HG02763 (cell line): Measurements from ENCODE around the gene SLC47A1.
"Not testable (repeated sequence)": the region's sequence is repeated elsewhere in the genome, so short reads cannot be mapped to it uniquely, and the experiment has no call there.

Experiments
- ATAC-seq: cut with Tn5 transposase; IDR thresholded peaks from one replicate; pipeline ENCODE4 v1.9.1; 2021; ENCODE audit warnings: mild to moderate bottlenecking, moderate library complexity; ENCODE audit not compliant: unreplicated experiment

Gene SLC47A1, protein sequence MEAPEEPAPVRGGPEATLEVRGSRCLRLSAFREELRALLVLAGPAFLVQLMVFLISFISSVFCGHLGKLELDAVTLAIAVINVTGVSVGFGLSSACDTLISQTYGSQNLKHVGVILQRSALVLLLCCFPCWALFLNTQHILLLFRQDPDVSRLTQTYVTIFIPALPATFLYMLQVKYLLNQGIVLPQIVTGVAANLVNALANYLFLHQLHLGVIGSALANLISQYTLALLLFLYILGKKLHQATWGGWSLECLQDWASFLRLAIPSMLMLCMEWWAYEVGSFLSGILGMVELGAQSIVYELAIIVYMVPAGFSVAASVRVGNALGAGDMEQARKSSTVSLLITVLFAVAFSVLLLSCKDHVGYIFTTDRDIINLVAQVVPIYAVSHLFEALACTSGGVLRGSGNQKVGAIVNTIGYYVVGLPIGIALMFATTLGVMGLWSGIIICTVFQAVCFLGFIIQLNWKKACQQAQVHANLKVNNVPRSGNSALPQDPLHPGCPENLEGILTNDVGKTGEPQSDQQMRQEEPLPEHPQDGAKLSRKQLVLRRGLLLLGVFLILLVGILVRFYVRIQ

DNA sequence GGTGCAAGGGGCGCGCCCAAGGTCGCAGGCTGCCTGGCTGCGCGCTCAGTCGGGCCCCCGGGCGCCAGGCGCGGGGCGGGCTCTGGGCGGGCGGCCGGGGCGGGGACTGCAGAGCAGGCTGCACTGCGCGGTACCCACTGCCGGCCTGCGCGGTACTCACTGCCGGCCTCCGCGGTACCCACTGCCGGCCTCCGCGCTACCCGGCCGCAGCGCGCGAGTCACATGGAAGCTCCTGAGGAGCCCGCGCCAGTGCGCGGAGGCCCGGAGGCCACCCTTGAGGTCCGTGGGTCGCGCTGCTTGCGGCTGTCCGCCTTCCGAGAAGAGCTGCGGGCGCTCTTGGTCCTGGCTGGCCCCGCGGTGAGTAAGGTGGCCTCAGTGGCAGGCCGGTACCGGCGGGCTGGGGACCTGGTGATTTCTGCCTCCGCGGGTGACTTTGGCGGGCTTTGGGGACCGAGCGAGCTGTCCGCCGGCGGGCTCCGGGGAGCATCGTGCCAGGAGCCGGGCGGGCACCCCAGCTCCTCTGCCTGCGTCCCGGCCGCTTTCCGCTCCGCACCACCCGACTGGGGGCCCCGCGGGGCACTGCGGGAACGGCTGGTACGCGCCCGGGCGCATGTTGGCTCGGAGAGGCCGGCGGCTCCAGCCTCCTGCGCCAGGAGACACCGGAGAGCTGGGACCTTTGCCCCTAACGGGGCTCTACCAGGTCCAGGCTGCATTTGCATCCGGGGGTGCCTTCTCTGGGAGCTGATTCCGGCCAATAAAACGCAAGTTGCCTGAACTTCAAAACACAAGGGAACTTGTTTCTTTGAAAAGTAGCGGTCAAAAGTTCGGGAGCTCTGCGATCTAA lies at the start of gene SLC47A1:
Gene SLC47A1, plus strand, starts transcription at position 137 of the 844 bp plus-strand sequence. Its CDS starts 86 bp downstream, at position 223.
- no peak for ATAC-seq

- ATAC-seq: no peak
These were observed 47.8 kb upstream of the SLC47A1 start for GRCh38 chr17:19485800-19486340.

- no peak for ATAC-seq
These were observed 47.2 kb upstream of the SLC47A1 start for GRCh38 chr17:19486351-19487023.

DNA sequence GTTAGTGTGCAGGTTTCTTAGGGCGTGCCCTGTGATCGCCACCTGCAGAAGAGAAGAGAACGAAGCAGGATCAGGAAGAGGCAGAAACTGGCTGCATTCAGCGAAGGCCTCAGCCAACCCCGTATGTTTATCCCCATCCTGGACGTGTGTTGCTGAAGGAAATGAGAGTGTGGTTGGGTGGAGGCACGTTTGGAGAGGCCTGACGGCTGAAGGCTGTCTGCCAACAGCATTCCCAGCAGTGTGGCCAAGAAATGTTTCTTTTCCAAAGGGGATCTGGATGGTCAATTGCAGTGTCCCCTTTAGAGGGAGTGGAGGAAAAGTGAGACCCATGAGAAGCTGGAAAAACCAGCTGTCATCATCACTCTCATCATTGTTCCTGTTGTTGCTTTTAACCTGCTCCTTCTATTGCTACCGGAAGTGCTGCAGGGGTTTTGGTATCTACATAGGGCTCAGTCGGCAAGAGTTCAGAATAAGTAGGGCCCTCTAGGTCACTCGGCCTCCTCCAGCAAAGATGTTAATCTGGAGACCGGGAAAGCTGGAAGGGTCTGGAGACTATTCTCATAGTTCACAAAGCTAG lies 46.5 kb upstream of the SLC47A1 start:
- ATAC-seq: no peak

GRCh38 chr17:19492141-19492540 lies 41.5 kb upstream of the SLC47A1 start:
- no peak for ATAC-seq

- ATAC-seq: no peak
These were observed 38.5 kb upstream of the SLC47A1 start for GRCh38 chr17:19494961-19495806.

- no peak for ATAC-seq
These were observed 37.7 kb upstream of the SLC47A1 start for GRCh38 chr17:19495828-19496528.

DNA sequence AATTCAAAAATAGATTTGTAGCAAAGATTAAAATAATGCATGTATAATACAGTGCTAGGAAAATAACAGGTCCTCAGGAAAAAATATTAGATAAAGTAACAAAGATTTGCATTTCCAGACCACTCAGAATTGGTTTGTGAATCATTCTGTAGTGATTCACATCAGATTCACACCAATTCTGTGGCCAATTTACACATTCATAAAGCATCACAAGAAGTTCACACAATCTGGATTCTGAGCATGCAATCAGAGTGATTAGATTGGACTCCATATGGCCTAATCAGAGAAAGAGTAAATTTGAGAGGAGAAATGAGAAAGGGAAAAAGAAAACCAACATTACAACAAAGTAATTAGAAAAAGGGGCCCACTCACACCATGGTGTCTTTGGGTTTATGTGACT lies 36.0 kb upstream of the SLC47A1 start:
- ATAC-seq: no peak

GRCh38 chr17:19501219-19501618 lies 32.4 kb upstream of the SLC47A1 start:
- no peak for ATAC-seq

DNA sequence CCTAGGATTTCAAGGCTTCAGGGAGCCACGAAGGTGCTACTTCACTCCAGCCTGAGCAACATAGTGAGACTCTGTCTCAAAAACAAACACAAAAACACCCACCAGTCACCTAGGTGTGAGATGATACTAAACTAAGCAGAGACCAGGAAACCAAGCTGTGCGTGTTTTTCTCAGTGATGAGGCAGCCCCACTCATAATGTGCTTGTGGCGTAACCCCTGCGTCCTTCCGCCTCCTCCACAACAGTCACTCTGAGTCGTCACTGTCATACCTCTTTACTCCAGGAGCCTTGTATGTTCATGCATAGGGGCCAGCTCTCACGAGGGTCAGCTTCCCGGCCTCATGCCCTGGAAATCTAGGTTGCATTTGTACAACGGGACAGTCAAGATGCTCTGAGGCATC lies 31.1 kb upstream of the SLC47A1 start:
- no peak for ATAC-seq

GRCh38 chr17:19505561-19505960 lies 28.1 kb upstream of the SLC47A1 start:
- ATAC-seq: not testable (repeated sequence)

- peak; percentile 71 for ATAC-seq
These were observed 25.7 kb upstream of the SLC47A1 start for GRCh38 chr17:19507775-19508576.

DNA sequence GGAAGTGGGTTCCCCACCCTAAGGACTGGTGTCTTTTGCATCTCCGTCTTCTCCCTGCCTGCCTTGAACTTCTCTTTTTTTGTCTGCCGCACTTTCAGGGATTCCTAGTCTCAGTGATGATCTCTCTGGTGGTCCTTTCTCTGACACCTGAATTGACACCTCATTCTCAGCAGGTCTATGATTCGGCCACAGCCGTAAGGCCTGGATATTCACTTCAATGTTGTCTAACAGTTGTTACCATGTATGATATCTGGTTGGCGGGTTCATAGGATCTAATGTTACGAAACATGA lies 25.1 kb upstream of the SLC47A1 start:
- no peak for ATAC-seq

DNA sequence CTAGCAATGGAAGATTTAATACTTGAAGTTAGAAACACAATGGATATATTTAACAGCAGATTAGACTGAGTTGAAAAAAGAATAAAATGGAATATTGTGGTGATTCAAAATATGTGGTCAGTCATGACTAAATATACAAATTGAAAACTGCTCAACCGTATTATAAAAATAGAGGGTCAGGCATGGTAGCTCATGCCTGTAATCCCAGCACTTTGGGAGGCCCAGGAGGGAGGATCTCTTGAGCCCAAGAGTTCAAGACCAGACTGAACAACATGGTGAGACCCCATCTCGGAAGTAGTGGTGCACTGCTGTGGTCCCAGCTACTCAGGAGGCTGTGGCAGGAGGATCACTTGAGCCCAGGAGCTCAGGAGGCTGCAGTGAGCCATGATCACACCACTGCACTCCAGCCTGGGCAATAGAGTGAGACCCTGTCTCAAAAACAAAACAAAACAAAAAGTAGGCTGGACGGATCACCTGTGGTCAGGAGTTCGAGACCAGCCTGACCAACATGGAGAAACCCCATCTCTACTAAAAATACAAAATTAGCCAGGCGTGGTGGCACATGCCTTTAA lies 24.3 kb upstream of the SLC47A1 start:
- ATAC-seq: not testable (repeated sequence)

GRCh38 chr17:19510903-19511302 lies 22.8 kb upstream of the SLC47A1 start:
- no peak for ATAC-seq

DNA sequence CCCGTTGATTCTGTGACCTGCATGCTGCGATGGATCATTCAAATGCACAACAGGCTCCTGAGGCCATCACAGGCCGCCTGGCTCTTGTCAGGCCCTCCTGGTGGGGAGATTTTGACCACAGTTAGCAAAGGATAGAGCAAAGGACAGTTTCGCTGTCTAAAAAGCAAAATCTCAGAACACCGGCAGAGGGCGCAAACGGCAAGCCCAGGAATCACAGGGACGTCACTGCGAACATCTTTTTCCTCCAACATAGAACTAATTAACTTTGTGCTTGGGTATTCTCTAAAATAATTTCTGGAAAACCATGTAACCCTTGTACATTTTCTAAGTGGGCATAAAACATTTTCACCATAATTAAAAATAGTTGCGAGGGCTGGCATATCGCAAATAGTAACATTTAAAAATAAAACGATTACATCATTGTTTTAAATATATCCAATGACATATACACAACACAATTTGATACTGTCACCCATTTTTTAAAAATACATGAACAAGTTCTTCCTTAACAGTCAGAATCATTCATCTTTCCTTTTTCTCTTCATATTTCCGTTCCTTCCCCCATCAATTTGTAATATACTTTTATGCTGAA lies 19.7 kb upstream of the SLC47A1 start:
- ATAC-seq: no peak

DNA sequence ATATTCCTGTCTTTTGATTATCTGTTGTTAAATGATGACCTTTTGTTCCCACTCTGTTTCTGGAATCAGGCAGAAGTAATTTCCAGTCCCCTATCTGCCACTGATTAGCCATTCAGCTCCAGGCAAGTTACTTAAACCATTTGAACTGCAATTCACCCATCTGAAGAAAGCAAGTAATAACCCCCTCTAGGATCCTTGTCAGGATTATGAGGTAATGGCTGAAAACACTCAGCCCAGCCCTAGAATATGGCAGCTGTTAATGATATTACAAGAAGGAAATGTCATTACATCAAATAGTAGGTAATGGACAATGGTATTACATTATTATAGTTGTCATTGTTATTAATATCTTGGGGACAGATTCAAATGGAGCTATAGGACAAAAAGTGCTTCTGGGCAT lies 16.0 kb upstream of the SLC47A1 start:
- no peak for ATAC-seq
